ENCODE measurements around the gene SH2D4B. TPM values are rescaled to one million over a fixed set of nuclear protein-coding genes. Genes with fewer than 3 reads are reported as not detected.
A peak's percentile ranks its signal among the peaks of the same experiment; 100 is the strongest.

Gene SH2D4B
- total RNA-seq, 1 donor from 2014 or later = 0.12 TPM

DNA sequence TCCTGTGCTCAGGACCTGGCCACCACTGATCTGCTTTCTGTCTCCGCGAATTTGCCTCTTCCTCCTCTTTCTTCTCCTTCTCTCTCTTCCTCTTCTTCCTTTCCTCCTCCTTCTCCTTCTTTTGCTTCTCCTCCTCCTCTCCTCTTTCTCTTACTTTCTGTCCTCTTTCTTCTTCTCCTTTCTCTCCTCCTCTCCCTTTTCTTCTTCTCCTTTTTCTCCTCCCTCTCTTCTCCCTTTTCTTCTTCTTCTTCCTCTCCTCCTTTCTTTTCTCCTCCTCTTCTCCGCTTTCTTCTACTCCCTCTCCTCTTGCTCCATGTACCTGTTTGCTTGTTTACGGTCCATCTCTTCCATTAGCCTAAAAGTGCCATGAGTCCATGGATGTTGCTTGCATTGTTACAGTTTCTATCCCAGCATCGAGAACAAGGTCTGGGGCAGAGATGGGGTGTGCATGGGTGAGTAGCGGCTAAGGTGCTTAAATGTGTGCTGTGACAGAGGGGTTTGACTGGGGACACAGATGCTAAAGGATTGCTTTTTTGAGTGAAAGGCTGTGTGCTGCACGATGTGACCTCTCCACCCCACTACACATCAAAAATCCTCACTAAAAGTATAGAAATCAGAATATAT is 7.7 kb downstream of the SH2D4B start:
- H3K27ac Mint-ChIP-seq = no peak overlapping the region
- DNase-seq (ENCODE audit: low spot score, unreplicated experiment) = no peak
- no peaks in the 10 kb centered on the region for H3K4me1 Mint-ChIP-seq (ENCODE audit: low read depth)
- no peak overlapping the region for H3K4me3 Mint-ChIP-seq (ENCODE audit: low read depth)
- H3K36me3 Mint-ChIP-seq (ENCODE audit: insufficient read depth) = no peaks in the 10 kb centered on the region
- TF ChIP-seq, protein P1, sequence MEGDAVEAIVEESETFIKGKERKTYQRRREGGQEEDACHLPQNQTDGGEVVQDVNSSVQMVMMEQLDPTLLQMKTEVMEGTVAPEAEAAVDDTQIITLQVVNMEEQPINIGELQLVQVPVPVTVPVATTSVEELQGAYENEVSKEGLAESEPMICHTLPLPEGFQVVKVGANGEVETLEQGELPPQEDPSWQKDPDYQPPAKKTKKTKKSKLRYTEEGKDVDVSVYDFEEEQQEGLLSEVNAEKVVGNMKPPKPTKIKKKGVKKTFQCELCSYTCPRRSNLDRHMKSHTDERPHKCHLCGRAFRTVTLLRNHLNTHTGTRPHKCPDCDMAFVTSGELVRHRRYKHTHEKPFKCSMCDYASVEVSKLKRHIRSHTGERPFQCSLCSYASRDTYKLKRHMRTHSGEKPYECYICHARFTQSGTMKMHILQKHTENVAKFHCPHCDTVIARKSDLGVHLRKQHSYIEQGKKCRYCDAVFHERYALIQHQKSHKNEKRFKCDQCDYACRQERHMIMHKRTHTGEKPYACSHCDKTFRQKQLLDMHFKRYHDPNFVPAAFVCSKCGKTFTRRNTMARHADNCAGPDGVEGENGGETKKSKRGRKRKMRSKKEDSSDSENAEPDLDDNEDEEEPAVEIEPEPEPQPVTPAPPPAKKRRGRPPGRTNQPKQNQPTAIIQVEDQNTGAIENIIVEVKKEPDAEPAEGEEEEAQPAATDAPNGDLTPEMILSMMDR (IDR thresholded peaks at IDR 0.05; ENCODE audit: unreplicated experiment) = no peak
- no peaks in the 10 kb centered on the region for H3K9me3 Mint-ChIP-seq (ENCODE audit: low read depth)
- peaks cover 19% of the 10 kb centered on the region for H3K27me3 Mint-ChIP-seq

DNA sequence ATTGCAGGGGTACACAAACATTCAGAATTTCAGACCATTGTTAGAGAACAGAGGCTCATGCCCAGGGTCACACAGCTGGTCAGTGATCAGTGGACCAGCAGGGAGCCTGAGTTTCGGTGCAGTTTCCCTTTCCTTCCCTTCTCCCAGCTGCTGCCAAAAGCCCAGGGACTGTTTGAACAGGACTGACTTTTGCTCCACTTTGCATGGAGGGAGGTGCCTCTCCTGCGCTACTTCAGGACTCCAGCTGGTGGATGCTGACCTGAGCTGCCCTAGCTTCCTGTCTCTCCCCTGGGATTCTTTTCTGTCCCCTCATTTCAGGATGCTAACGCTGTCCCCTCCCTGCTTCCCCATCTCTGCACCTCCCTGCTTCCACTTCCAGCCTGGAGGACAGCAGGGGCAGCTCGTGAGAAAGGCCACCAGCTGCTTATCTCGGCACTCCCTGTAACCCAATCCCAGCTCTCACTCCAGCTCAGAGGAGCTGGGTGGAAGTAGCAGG is 14.5 kb downstream of the SH2D4B start:
- H3K9me3 Mint-ChIP-seq (ENCODE audit: low read depth) = no peaks in the 10 kb centered on the region
- H3K27ac Mint-ChIP-seq = peak overlapping the region; percentile 88
- TF ChIP-seq, protein P1 (IDR thresholded peaks at IDR 0.05; ENCODE audit: unreplicated experiment) = no peak
- no peak overlapping the region for H3K4me3 Mint-ChIP-seq (ENCODE audit: low read depth)
- DNase-seq (ENCODE audit: low spot score, unreplicated experiment) = no peak
- peaks cover 4% of the 10 kb centered on the region for H3K27me3 Mint-ChIP-seq
- H3K36me3 Mint-ChIP-seq (ENCODE audit: insufficient read depth) = no peaks in the 10 kb centered on the region
- peaks cover 13% of the 10 kb centered on the region for H3K4me1 Mint-ChIP-seq (ENCODE audit: low read depth)

DNA sequence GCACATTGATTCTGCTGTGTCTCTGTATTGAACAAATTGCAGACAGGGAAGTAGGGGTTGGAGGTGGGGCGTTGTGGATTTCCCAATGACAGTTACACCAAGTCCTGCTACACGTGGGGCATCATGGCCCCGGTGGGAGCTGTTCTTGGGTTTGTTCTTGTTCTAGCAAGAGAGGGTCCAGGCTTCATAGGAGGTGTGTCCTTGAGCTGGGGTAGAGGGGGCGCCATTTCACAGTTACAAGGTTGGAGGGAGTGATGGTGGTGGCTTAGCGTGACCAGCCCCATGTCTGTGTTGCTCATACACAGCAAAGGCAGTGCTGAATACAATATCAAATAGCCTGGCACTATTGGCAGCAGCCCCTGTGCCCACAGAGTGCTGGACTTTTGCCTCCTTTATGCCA is 15.7 kb downstream of the SH2D4B start:
- no peak overlapping the region for H3K27ac Mint-ChIP-seq
- no peak for DNase-seq (ENCODE audit: low spot score, unreplicated experiment)
- peaks cover 13% of the 10 kb centered on the region for H3K4me1 Mint-ChIP-seq (ENCODE audit: low read depth)

DNA sequence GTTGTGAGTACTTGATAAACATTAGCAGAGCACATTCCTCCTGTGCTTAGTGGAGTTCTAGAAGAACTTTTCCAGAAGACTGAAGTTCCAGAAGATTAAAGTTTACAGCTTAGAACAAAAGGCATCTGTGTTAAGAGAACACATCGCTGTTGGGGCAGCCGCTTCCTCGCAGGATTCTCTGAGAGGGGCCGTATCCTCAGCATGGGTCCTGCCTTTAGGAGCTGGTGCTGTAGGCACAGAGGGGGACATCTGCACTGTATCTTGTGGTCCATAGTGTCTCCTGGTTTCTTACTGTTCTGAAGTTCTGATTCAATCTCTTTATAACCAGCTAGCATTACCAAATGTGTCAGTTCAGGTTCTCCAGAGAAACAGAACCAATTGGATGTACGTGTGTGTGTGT is 16.3 kb downstream of the SH2D4B start:
- DNase-seq (ENCODE audit: low spot score, unreplicated experiment) = no peak
- H3K36me3 Mint-ChIP-seq (ENCODE audit: insufficient read depth) = no peaks in the 10 kb centered on the region
- H3K27me3 Mint-ChIP-seq = no peaks in the 10 kb centered on the region
- H3K4me1 Mint-ChIP-seq (ENCODE audit: low read depth) = peaks cover 13% of the 10 kb centered on the region
- H3K4me3 Mint-ChIP-seq (ENCODE audit: low read depth) = no peak overlapping the region
- H3K27ac Mint-ChIP-seq = no peak overlapping the region
- TF ChIP-seq, protein P1 (IDR thresholded peaks at IDR 0.05; ENCODE audit: unreplicated experiment) = no peak
- no peaks in the 10 kb centered on the region for H3K9me3 Mint-ChIP-seq (ENCODE audit: low read depth)

More for the DNA sequence above, 15.7 kb downstream of the SH2D4B start:
- H3K36me3 Mint-ChIP-seq (ENCODE audit: insufficient read depth) = no peaks in the 10 kb centered on the region
- H3K27me3 Mint-ChIP-seq = peaks cover 4% of the 10 kb centered on the region
- H3K9me3 Mint-ChIP-seq (ENCODE audit: low read depth) = no peaks in the 10 kb centered on the region
- TF ChIP-seq, protein P1 (IDR thresholded peaks at IDR 0.05; ENCODE audit: unreplicated experiment) = no peak
- H3K4me3 Mint-ChIP-seq (ENCODE audit: low read depth) = no peak overlapping the region

DNA sequence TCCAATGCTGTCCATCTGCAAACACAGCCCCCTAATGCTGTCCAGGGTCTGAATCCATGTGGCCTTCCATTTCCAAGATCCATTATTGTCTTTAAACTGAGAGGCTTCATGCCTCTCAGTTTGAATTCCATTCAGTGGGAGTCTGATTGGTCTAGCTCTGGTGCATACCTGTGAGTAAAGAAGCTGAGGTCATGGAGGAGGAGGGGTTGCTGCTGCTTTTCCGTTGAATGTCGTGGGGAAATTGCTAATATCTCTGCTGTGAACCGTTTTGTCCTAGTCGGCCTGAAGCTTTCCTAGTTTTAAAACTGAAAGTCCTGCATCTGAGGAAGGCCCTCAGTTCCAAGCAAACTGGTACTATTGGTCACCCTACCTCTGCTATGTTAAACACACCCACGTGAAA is 17.7 kb downstream of the SH2D4B start:
- no peaks in the 10 kb centered on the region for H3K9me3 Mint-ChIP-seq (ENCODE audit: low read depth)
- TF ChIP-seq, protein P1 (IDR thresholded peaks at IDR 0.05; ENCODE audit: unreplicated experiment) = no peak
- no peaks in the 10 kb centered on the region for H3K27me3 Mint-ChIP-seq
- no peaks in the 10 kb centered on the region for H3K36me3 Mint-ChIP-seq (ENCODE audit: insufficient read depth)
- no peak for DNase-seq (ENCODE audit: low spot score, unreplicated experiment)
- peaks cover 13% of the 10 kb centered on the region for H3K4me1 Mint-ChIP-seq (ENCODE audit: low read depth)
- H3K4me3 Mint-ChIP-seq (ENCODE audit: low read depth) = no peak overlapping the region
- no peak overlapping the region for H3K27ac Mint-ChIP-seq
